ENCODE results near the gene CCL18.
"Not testable (repeated sequence)": the region's sequence is repeated elsewhere in the genome, so short reads cannot be mapped to it uniquely, and the experiment has no call there.

The CCL18 gene

DNA sequence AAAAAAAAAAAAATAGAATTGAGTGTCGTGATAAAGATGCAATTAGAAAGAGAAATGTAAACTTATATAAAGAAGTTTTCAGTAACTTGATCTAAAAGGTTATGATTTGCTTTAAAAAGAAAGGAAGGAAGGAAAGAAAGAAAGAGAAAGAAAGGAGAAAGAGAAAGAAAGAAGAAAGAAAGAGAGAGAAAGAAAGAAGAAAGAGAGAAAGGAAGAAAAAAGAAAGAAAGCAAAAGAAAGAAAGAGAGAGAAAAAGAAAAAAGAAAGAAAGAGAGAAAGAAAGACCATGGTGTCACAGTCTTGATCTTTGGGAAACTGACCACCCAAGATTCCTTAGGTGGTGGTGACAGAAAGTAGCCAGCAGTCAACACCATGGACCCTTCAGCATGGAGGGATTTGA, 30.2 kb downstream of the CCL18 start:
- no peaks in the 10 kb centered on the region for H3K9me3 ChIP-seq (ENCODE audit: low read depth, low read length)
- H3K36me3 ChIP-seq (ENCODE audit: insufficient read depth, low read length), result no peaks in the 10 kb centered on the region
- no peak for TF ChIP-seq FOXP2 (optimal IDR thresholded peaks at IDR 0.05; ENCODE audit: control extremely low read depth, extremely low read length, insufficient read depth)
- no peak for TF ChIP-seq EZH2 (IDR thresholded peaks at IDR 0.05)
- no peak for TF ChIP-seq POLR2AphosphoS5 (IDR thresholded peaks at IDR 0.05; ENCODE audit: borderline replicate concordance, low read depth, low read length)
- no peak overlapping the region for H3K9ac ChIP-seq (ENCODE audit: insufficient read length)
- no peak overlapping the region for H3K27ac ChIP-seq
- DNase-seq (ENCODE audit: low read depth, low spot score), result no peak
- H3K4me3 ChIP-seq, result no peak overlapping the region

DNA sequence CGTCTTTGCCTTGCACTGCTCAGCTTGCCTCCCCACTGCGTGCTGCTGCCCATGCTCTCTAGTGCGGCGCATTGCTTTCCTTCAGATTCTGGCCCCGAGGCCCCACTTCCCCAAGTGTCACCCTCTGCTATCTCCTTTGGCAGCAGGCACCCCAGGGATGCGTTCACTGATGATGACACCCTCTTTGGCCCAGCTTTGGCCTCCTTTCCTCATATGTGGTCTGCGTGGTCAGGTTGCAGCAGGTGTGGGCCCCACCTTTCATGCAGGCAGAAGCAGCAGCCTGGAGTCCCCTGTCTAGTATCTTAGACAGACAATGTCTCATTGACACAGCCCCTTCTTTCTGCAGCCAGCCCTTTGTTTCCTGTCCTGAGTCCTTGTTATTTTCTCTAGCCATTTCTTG, 30.7 kb downstream of the CCL18 start:
- no peak for DNase-seq (ENCODE audit: low read depth, low spot score)
- no peak overlapping the region for H3K4me3 ChIP-seq
- H3K36me3 ChIP-seq (ENCODE audit: insufficient read depth, low read length), result no peaks in the 10 kb centered on the region
- no peak for TF ChIP-seq POLR2AphosphoS5 (IDR thresholded peaks at IDR 0.05; ENCODE audit: borderline replicate concordance, low read depth, low read length)
- no peak for TF ChIP-seq FOXP2 (optimal IDR thresholded peaks at IDR 0.05; ENCODE audit: control extremely low read depth, extremely low read length, insufficient read depth)
- no peak for TF ChIP-seq EZH2 (IDR thresholded peaks at IDR 0.05)
- no peak overlapping the region for H3K9ac ChIP-seq (ENCODE audit: insufficient read length)
- no peaks in the 10 kb centered on the region for H3K9me3 ChIP-seq (ENCODE audit: low read depth, low read length)
- no peak overlapping the region for H3K27ac ChIP-seq

DNA sequence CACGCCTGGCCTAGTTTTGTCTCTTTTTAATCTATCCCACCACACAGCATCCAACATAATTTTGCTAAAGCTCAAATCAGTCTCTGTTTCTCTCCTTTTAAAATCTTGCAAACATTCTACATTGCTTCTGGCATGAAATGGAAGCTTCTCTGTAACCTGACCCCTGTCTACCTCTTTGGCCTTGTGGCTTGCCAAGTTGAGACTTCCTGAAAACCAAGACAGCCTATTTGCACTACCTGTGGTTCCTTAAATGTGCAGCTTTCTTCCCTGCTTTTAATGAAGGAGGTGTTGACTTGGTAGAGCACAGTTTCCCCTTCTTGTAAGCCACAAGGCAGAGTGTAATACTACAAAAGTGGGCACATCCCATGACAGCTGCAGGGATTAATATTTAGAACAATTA, 31.9 kb downstream of the CCL18 start:
- no peak overlapping the region for H3K9ac ChIP-seq (ENCODE audit: insufficient read length)
- H3K27ac ChIP-seq, result no peak overlapping the region
- H3K36me3 ChIP-seq (ENCODE audit: insufficient read depth, low read length), result no peaks in the 10 kb centered on the region
- no peak overlapping the region for H3K4me3 ChIP-seq
- no peak for TF ChIP-seq EZH2 (IDR thresholded peaks at IDR 0.05)
- TF ChIP-seq POLR2AphosphoS5 (IDR thresholded peaks at IDR 0.05; ENCODE audit: borderline replicate concordance, low read depth, low read length), result no peak
- TF ChIP-seq FOXP2 (optimal IDR thresholded peaks at IDR 0.05; ENCODE audit: control extremely low read depth, extremely low read length, insufficient read depth), result no peak
- H3K9me3 ChIP-seq (ENCODE audit: low read depth, low read length), result no peaks in the 10 kb centered on the region
- no peak for DNase-seq (ENCODE audit: low read depth, low spot score)

DNA sequence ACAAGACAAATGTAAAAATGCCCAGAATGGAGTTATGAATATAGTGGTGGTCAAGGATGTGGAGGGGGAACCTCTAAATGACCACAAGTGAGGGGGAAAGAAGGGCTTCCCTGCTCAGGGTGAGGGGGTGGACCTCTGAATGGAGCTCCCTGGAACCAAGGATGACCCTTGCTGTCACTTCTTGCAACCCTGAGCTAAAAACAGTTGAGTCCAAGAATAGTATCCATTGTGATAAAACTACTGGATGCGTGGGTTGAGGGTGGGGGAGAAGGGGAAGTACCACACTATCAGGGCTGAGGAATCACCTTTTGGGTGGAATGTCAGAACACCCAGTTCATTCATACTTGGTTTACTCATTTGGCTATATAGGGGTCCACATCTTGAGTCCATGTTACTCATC, 34.9 kb downstream of the CCL18 start:
- DNase-seq (ENCODE audit: low read depth, low spot score); H3K36me3 ChIP-seq (ENCODE audit: insufficient read depth, low read length); H3K9ac ChIP-seq (ENCODE audit: insufficient read length); H3K9me3 ChIP-seq (ENCODE audit: low read depth, low read length); H3K27ac ChIP-seq; H3K4me3 ChIP-seq: not testable (repeated sequence)

DNA sequence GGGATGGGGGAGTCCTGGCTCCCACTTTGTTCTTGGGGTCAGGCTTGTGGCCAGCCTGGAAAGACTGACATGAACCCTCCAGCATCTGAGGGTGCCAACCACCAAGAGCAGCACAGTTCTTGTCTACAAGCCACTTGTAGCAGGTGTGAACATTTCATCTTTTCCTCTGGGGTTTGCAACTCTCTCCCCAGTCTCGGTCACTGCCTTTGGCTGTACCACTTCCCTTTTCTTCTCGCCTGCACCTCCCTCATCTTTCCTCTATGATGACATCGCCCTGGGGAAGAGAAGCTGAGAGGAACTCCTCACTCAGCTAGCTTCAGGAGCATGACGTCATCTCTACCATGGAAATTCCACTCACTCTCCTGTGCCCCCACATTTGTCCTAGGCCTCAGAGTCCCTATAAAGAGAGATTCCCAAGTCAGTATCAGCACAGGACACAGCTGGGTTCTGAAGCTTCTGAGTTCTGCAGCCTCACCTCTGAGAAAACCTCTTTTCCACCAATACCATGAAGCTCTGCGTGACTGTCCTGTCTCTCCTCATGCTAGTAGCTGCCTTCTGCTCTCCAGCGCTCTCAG, 39.4 kb downstream of the CCL18 start, which contains the start of gene CCL4:
Gene CCL4 (plus strand): TSS at position 427 of the 575 bp plus-strand sequence. CDS start 79 bp downstream, at position 506.
- H3K4me3 ChIP-seq, result not testable (repeated sequence)

DNA sequence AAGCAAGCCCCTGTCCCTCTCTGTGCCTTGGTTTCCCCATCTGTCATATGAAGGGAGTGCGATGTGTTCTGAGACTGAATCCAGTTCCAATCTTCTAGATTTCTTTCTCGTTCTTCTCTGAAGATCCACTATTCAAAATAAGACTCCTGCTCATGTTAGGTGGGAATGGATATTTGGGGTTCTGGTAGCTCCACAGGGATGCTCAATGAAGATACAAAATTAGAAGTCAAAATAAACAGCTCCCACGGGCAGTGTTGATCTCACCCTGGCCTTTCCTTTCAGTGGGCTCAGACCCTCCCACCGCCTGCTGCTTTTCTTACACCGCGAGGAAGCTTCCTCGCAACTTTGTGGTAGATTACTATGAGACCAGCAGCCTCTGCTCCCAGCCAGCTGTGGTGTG, 40.2 kb downstream of the CCL18 start:
- H3K9ac ChIP-seq (ENCODE audit: insufficient read length); H3K36me3 ChIP-seq (ENCODE audit: insufficient read depth, low read length); DNase-seq (ENCODE audit: low read depth, low spot score); H3K9me3 ChIP-seq (ENCODE audit: low read depth, low read length); H3K4me3 ChIP-seq; H3K27ac ChIP-seq: not testable (repeated sequence)

More for the DNA sequence above, 39.4 kb downstream of the CCL18 start, which contains the start of gene CCL4:
- DNase-seq (ENCODE audit: low read depth, low spot score); H3K9ac ChIP-seq (ENCODE audit: insufficient read length); H3K36me3 ChIP-seq (ENCODE audit: insufficient read depth, low read length); H3K27ac ChIP-seq; H3K9me3 ChIP-seq (ENCODE audit: low read depth, low read length): not testable (repeated sequence)

DNA sequence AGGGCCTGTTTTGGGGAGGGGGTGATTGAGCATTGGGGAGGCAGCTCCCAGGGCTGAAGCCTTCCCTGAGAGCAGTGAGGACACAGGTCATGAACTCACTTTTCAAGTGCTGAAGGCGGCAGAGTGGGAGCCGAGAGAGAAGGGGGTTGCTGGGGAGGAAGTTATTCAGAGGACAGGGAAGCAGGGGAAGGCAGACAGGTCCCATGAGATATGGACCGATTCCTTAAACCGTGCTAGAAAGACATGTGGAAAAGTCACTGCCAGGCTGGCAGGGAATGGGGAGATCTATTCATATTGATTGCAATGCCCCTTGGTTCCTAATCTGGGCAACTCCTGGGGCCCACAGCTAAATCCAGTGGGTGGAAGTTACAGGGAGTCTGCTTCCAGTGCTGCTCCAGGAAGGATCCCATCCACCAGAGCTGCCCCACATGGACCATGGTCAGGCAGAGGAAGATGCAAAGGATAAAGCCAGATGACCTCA, 40.7 kb downstream of the CCL18 start:
- Histone ChIP-seq H3K27ac (no peak overlapping the region), H3K9ac (ENCODE audit: insufficient read length) (no peak overlapping the region), H3K9me3 (ENCODE audit: low read depth, low read length) (no peaks in the 10 kb centered on the region), H3K36me3 (ENCODE audit: insufficient read depth, low read length) (no peaks in the 10 kb centered on the region), H3K4me3 (no peak overlapping the region)
- no peak for TF ChIP-seq POLR2AphosphoS5 (IDR thresholded peaks at IDR 0.05; ENCODE audit: borderline replicate concordance, low read depth, low read length)
- no peak for TF ChIP-seq FOXP2 (optimal IDR thresholded peaks at IDR 0.05; ENCODE audit: control extremely low read depth, extremely low read length, insufficient read depth)
- TF ChIP-seq EZH2 (IDR thresholded peaks at IDR 0.05), result no peak
- DNase-seq (ENCODE audit: low read depth, low spot score), result no peak

DNA sequence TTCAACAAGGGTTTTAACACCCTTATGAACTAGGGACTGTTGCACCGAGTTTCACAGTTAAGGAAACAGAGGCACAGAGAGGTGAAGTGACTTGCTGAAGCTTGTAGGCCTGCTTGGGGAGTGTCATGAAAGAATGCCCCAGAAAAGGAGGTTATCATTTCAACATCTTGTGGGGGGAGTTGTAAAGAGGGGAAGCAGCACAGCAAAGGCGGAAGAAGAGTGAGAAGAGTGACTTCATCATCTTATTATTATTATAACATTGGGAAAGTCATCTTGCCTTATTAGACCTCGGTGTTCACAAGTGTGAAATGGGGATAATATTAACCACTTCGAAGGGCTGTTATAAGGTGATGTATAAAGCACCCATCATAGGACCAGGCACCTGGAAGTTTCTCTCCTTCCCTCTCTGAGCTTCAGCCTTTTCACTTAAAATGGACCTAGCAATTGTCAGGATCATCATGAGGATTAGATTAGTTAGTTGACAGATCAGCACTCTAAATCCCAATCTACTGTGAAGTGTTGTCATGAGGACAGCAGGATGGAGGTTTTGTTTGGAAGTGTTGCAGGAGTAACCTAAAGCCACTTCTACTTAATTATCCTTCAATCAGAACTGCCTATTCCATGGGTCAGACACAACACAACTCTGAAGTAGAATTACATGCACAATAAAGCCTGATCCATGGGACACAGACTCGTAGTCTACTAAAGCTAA, 41.9 kb downstream of the CCL18 start:
- H3K9me3 ChIP-seq (ENCODE audit: low read depth, low read length), result no peaks in the 10 kb centered on the region
- DNase-seq (ENCODE audit: low read depth, low spot score), result no peak
- H3K4me3 ChIP-seq, result no peak overlapping the region
- TF ChIP-seq FOXP2 (optimal IDR thresholded peaks at IDR 0.05; ENCODE audit: control extremely low read depth, extremely low read length, insufficient read depth) (no peak), POLR2AphosphoS5 (IDR thresholded peaks at IDR 0.05; ENCODE audit: borderline replicate concordance, low read depth, low read length) (no peak), EZH2 (IDR thresholded peaks at IDR 0.05) (no peak)
- H3K27ac ChIP-seq, result no peak overlapping the region
- no peak overlapping the region for H3K9ac ChIP-seq (ENCODE audit: insufficient read length)
- H3K36me3 ChIP-seq (ENCODE audit: insufficient read depth, low read length), result no peaks in the 10 kb centered on the region

DNA sequence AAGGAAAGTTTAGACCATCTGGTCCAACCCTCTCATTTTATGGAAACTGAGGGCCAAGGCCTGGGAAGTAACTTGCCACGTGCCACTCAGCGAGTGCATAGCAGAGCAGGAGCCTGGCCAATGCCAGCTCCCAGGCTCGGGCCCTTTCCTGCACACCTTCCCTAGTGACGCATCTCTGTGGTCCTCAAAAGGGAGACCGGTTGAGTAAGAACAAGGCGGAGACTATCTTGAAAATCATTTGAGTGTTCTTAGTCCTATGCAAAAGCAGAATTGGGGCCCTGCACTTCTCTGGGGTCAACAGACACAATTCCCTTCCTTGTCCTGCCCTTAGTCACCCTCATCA, 42.4 kb downstream of the CCL18 start:
- Histone ChIP-seq H3K9ac (ENCODE audit: insufficient read length) (no peak overlapping the region), H3K27ac (no peak overlapping the region), H3K4me3 (no peak overlapping the region), H3K36me3 (ENCODE audit: insufficient read depth, low read length) (no peaks in the 10 kb centered on the region), H3K9me3 (ENCODE audit: low read depth, low read length) (no peaks in the 10 kb centered on the region)
- no peak for DNase-seq (ENCODE audit: low read depth, low spot score)
- TF ChIP-seq FOXP2 (optimal IDR thresholded peaks at IDR 0.05; ENCODE audit: control extremely low read depth, extremely low read length, insufficient read depth) (no peak), POLR2AphosphoS5 (IDR thresholded peaks at IDR 0.05; ENCODE audit: borderline replicate concordance, low read depth, low read length) (no peak), EZH2 (IDR thresholded peaks at IDR 0.05) (no peak)
